HepG2 (cell line): ENCODE data around the gene GSAP.

Source experiments
- GABPB1 ChIP-seq: IDR thresholded peaks from 2 replicates; pipeline ENCODE4 v1.6.1; 2016; ENCODE audit warnings: mild to moderate bottlenecking, missing genetic modification reagents, moderate library complexity, missing compliant biosample characterization
- KLF13 ChIP-seq: sonication (generic); formaldehyde crosslinking; IDR thresholded peaks from 2 replicates; pipeline ENCODE4 v1.4.0; 2020; ENCODE audit warnings: mild to moderate bottlenecking, missing genetic modification reagents
- MEF2D ChIP-seq: sonication (generic); formaldehyde crosslinking; IDR thresholded peaks from 2 replicates; pipeline ENCODE4 v1.5.1; 2020; ENCODE audit warnings: mild to moderate bottlenecking, missing genetic modification reagents
- MTF1 ChIP-seq: sonication (generic); formaldehyde crosslinking; IDR thresholded peaks from 2 replicates; pipeline ENCODE4 v1.5.0; 2020; ENCODE audit warnings: missing genetic modification reagents
- POLR2A ChIP-seq, 2 experiments: IDR thresholded peaks; 2 replicates each; pipeline ENCODE4 v1.6.1; 2011; ENCODE audit warnings: low read depth in 2 of 2, low read length in 2 of 2, mild to moderate bottlenecking in 1 of 2, moderate library complexity in 1 of 2; ENCODE audit not compliant: insufficient read depth in 1 of 2
- ZBTB1 ChIP-seq: sonication (generic); formaldehyde crosslinking; IDR thresholded peaks from 2 replicates; pipeline ENCODE4 v1.4.0; 2020; ENCODE audit warnings: missing genetic modification reagents, borderline replicate concordance
- ZNF644 ChIP-seq: IDR thresholded peaks from 2 replicates; pipeline ENCODE4 v1.6.1; 2016; ENCODE audit warnings: low read depth
- TF ChIP-seq, protein P1 (sequence below): sonication (generic); formaldehyde crosslinking; IDR thresholded peaks from 2 replicates; pipeline ENCODE4 v1.5.0; 2020; ENCODE audit warnings: mild to moderate bottlenecking, missing genetic modification reagents, moderate library complexity
- TF ChIP-seq, protein P2 (sequence below): sonication (generic); formaldehyde crosslinking; IDR thresholded peaks from 2 replicates; pipeline ENCODE4 v1.5.1; 2020; ENCODE audit warnings: mild to moderate bottlenecking, missing genetic modification reagents
- TF ChIP-seq, protein P3 (sequence below), 2 experiments: IDR thresholded peaks; 2 replicates each; pipeline ENCODE4 v1.6.1; 2011 to 2012; ENCODE audit warnings: low read length in 2 of 2, borderline replicate concordance in 1 of 2, low read depth in 1 of 2, mild to moderate bottlenecking in 1 of 2, moderate library complexity in 1 of 2
- TF ChIP-seq, protein P4 (sequence below): sonication (generic); formaldehyde crosslinking; IDR thresholded peaks from 2 replicates; pipeline ENCODE4 v1.4.0; 2020; ENCODE audit warnings: missing genetic modification reagents, borderline replicate concordance
- TF ChIP-seq, protein P5 (sequence below): sonication (generic); formaldehyde crosslinking; IDR thresholded peaks from 2 replicates; pipeline ENCODE4 v1.4.0; 2020; ENCODE audit warnings: mild to moderate bottlenecking, missing genetic modification reagents, borderline replicate concordance
- TF ChIP-seq, protein P6 (sequence below): IDR thresholded peaks from 2 replicates; pipeline ENCODE4 v1.6.1; 2016; ENCODE audit warnings: missing biosample characterization, missing genetic modification reagents, low read depth

DNA sequence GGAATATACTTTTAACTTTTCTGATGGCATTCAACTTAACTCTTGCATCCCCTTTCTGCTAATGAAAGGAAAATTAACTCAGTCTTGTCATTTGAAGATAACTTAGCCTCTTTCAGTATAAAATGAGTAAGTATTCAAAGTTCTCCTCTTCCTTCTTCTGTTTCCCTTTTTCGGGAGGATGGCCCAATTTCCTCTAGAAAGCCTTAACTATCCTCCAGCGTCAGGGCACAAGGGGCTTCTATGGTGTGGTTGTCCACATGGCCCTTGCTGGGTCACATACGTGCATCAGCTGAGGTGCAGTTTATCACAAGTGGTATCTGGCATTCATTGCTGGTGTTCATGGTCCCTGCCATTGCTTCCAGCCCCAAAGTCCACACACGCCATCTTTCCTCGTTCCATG is 17.8 kb upstream of the GSAP start:
- TF ChIP-seq ZBTB1 (no peak), ZNF644 (CRISPR knock-in tag) (no peak), MTF1 (no peak), MEF2D (CRISPR knock-in tag) (no peak), POLR2A (IDR thresholded peaks at IDR 0.05; ENCODE audit: insufficient read depth in 1 of 2, low read depth in 2 of 2, low read length in 2 of 2) (no peak), KLF13 (no peak), GABPB1 (CRISPR knock-in tag) (no peak)
- TF ChIP-seq, protein P1, sequence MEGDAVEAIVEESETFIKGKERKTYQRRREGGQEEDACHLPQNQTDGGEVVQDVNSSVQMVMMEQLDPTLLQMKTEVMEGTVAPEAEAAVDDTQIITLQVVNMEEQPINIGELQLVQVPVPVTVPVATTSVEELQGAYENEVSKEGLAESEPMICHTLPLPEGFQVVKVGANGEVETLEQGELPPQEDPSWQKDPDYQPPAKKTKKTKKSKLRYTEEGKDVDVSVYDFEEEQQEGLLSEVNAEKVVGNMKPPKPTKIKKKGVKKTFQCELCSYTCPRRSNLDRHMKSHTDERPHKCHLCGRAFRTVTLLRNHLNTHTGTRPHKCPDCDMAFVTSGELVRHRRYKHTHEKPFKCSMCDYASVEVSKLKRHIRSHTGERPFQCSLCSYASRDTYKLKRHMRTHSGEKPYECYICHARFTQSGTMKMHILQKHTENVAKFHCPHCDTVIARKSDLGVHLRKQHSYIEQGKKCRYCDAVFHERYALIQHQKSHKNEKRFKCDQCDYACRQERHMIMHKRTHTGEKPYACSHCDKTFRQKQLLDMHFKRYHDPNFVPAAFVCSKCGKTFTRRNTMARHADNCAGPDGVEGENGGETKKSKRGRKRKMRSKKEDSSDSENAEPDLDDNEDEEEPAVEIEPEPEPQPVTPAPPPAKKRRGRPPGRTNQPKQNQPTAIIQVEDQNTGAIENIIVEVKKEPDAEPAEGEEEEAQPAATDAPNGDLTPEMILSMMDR (CRISPR knock-in tag), result no peak
- TF ChIP-seq, protein P2, sequence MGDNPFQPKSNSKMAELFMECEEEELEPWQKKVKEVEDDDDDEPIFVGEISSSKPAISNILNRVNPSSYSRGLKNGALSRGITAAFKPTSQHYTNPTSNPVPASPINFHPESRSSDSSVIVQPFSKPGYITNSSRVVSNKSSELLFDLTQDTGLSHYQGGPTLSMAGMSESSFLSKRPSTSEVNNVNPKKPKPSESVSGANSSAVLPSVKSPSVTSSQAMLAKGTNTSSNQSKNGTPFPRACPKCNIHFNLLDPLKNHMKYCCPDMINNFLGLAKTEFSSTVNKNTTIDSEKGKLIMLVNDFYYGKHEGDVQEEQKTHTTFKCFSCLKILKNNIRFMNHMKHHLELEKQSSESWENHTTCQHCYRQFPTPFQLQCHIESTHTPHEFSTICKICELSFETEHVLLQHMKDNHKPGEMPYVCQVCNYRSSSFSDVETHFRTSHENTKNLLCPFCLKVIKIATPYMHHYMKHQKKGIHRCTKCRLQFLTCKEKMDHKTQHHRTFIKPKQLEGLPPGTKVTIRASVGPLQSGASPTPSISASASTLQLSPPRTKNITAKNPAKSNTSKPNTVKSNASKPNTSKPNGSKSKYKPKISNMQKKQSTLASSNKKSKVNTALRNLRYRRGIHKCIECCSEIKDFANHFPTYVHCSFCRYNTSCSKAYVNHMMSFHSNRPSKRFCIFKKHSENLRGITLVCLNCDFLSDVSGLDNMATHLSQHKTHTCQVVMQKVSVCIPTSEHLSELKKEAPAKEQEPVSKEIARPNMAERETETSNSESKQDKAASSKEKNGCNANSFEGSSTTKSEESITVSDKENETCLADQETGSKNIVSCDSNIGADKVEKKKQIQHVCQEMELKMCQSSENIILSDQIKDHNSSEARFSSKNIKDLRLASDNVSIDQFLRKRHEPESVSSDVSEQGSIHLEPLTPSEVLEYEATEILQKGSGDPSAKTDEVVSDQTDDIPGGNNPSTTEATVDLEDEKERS (CRISPR knock-in tag), result no peak
- TF ChIP-seq, protein P3, sequence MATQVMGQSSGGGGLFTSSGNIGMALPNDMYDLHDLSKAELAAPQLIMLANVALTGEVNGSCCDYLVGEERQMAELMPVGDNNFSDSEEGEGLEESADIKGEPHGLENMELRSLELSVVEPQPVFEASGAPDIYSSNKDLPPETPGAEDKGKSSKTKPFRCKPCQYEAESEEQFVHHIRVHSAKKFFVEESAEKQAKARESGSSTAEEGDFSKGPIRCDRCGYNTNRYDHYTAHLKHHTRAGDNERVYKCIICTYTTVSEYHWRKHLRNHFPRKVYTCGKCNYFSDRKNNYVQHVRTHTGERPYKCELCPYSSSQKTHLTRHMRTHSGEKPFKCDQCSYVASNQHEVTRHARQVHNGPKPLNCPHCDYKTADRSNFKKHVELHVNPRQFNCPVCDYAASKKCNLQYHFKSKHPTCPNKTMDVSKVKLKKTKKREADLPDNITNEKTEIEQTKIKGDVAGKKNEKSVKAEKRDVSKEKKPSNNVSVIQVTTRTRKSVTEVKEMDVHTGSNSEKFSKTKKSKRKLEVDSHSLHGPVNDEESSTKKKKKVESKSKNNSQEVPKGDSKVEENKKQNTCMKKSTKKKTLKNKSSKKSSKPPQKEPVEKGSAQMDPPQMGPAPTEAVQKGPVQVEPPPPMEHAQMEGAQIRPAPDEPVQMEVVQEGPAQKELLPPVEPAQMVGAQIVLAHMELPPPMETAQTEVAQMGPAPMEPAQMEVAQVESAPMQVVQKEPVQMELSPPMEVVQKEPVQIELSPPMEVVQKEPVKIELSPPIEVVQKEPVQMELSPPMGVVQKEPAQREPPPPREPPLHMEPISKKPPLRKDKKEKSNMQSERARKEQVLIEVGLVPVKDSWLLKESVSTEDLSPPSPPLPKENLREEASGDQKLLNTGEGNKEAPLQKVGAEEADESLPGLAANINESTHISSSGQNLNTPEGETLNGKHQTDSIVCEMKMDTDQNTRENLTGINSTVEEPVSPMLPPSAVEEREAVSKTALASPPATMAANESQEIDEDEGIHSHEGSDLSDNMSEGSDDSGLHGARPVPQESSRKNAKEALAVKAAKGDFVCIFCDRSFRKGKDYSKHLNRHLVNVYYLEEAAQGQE (IDR thresholded peaks at IDR 0.05; ENCODE audit: borderline replicate concordance in 1 of 2, low read depth in 1 of 2, low read length in 2 of 2), result no peak
- TF ChIP-seq, protein P4, sequence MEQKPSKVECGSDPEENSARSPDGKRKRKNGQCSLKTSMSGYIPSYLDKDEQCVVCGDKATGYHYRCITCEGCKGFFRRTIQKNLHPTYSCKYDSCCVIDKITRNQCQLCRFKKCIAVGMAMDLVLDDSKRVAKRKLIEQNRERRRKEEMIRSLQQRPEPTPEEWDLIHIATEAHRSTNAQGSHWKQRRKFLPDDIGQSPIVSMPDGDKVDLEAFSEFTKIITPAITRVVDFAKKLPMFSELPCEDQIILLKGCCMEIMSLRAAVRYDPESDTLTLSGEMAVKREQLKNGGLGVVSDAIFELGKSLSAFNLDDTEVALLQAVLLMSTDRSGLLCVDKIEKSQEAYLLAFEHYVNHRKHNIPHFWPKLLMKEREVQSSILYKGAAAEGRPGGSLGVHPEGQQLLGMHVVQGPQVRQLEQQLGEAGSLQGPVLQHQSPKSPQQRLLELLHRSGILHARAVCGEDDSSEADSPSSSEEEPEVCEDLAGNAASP (CRISPR knock-in tag), result no peak
- TF ChIP-seq, protein P5, sequence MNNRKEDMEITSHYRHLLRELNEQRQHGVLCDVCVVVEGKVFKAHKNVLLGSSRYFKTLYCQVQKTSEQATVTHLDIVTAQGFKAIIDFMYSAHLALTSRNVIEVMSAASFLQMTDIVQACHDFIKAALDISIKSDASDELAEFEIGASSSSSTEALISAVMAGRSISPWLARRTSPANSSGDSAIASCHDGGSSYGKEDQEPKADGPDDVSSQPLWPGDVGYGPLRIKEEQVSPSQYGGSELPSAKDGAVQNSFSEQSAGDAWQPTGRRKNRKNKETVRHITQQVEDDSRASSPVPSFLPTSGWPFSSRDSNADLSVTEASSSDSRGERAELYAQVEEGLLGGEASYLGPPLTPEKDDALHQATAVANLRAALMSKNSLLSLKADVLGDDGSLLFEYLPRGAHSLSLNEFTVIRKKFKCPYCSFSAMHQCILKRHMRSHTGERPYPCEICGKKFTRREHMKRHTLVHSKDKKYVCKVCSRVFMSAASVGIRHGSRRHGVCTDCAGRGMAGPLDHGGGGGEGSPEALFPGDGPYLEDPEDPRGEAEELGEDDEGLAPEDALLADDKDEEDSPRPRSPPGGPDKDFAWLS, result no peak
- TF ChIP-seq, protein P6, sequence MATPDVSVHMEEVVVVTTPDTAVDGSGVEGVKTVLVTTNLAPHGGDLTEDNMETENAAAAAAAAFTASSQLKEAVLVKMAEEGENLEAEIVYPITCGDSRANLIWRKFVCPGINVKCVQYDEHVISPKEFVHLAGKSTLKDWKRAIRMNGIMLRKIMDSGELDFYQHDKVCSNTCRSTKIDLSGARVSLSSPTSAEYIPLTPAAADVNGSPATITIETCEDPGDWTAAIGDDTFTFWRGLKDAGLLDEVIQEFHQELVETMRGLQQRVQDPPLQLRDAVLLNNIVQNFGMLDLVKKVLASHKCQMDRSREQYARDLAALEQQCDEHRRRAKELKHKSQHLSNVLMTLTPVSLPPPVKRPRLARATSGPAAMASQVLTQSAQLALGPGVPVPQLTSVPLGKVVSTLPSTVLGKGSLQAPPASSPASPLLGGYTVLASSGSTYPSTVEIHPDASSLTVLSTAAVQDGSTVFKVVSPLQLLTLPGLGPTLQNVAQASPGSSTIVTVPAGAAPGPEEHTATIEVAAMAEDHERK (CRISPR knock-in tag), result no peak
